Nephron (organoid): ENCODE measurements around the gene ATG12.

Experiments
- H3K27ac Mint-ChIP-seq, 3 experiments: 2 replicates each; pipeline ENCODE4 v1.8.0; 2020; ENCODE audit warnings: mixed read lengths in 3 of 3, mild to moderate bottlenecking in 2 of 3, moderate library complexity in 1 of 3
- H3K27me3 Mint-ChIP-seq: 2 replicates; pipeline ENCODE4 v1.8.0; 2021; ENCODE audit warnings: low read depth, mild to moderate bottlenecking, moderate library complexity, mixed read lengths
- H3K36me3 Mint-ChIP-seq: 2 replicates; pipeline ENCODE4 v1.8.0; 2020; ENCODE audit warnings: low read depth, mixed read lengths
- H3K4me1 Mint-ChIP-seq: 2 replicates; pipeline ENCODE4 v1.8.0; 2020; ENCODE audit warnings: mixed read lengths
- H3K4me3 Mint-ChIP-seq, 3 experiments: 2 replicates each; pipeline ENCODE4 v1.8.0; 2020; ENCODE audit warnings: mild to moderate bottlenecking in 3 of 3, mixed read lengths in 3 of 3, moderate library complexity in 2 of 3
- H3K9me3 Mint-ChIP-seq: 2 replicates; pipeline ENCODE4 v1.8.0; 2020; ENCODE audit warnings: mixed read lengths
- CTCF ChIP-seq, 3 experiments: fragments of 200-600 bp; sonication (generic); IDR thresholded peaks; one replicate each; pipeline ENCODE4 v1.5.0; 2021; ENCODE audit warnings: antibody characterized with exemption in 3 of 3; ENCODE audit not compliant: unreplicated experiment in 3 of 3

Gene ATG12

GRCh38 chr5:115807654-115808052, 33.7 kb downstream of the ATG12 start:
- no peak for TF ChIP-seq CTCF (IDR thresholded peaks at IDR 0.05; ENCODE audit: unreplicated experiment in 3 of 3)
- no peak overlapping the region for H3K27ac Mint-ChIP-seq
- H3K4me3 Mint-ChIP-seq = no peak overlapping the region
- no peaks in the 10 kb centered on the region for H3K27me3 Mint-ChIP-seq
- no peaks in the 10 kb centered on the region for H3K9me3 Mint-ChIP-seq
- peaks cover 65% of the 10 kb centered on the region for H3K36me3 Mint-ChIP-seq
- H3K4me1 Mint-ChIP-seq = peaks cover 26% of the 10 kb centered on the region

- no peak overlapping the region for H3K4me3 Mint-ChIP-seq
- no peak overlapping the region for H3K27ac Mint-ChIP-seq
- H3K9me3 Mint-ChIP-seq = no peaks in the 10 kb centered on the region
- H3K27me3 Mint-ChIP-seq = no peaks in the 10 kb centered on the region
- peaks cover 26% of the 10 kb centered on the region for H3K4me1 Mint-ChIP-seq
- no peak for TF ChIP-seq CTCF (IDR thresholded peaks at IDR 0.05; ENCODE audit: unreplicated experiment in 3 of 3)
- H3K36me3 Mint-ChIP-seq = peaks cover 61% of the 10 kb centered on the region
Measured at GRCh38 chr5:115806986-115807653, 34.2 kb downstream of the ATG12 start.

- Mint-ChIP-seq H3K27me3 (no peaks in the 10 kb centered on the region), H3K4me3 (no peak overlapping the region), H3K36me3 (peaks cover 31% of the 10 kb centered on the region), H3K4me1 (no peaks in the 10 kb centered on the region), H3K9me3 (no peaks in the 10 kb centered on the region), H3K27ac (no peak overlapping the region)
- no peak for TF ChIP-seq CTCF (IDR thresholded peaks at IDR 0.05; ENCODE audit: unreplicated experiment in 3 of 3)
Measured at GRCh38 chr5:115801984-115802383, 39.4 kb downstream of the ATG12 start.

- Mint-ChIP-seq H3K27ac (no peak overlapping the region), H3K27me3 (peaks cover 3% of the 10 kb centered on the region), H3K4me3 (no peak overlapping the region), H3K4me1 (no peaks in the 10 kb centered on the region), H3K9me3 (no peaks in the 10 kb centered on the region), H3K36me3 (peaks cover 25% of the 10 kb centered on the region)
- TF ChIP-seq CTCF (IDR thresholded peaks at IDR 0.05; ENCODE audit: unreplicated experiment in 3 of 3) = no peak
Measured at GRCh38 chr5:115801152-115801551, 40.2 kb downstream of the ATG12 start.

- Mint-ChIP-seq H3K36me3 (peaks cover 18% of the 10 kb centered on the region), H3K27ac (no peak overlapping the region), H3K4me3 (no peak overlapping the region), H3K9me3 (no peaks in the 10 kb centered on the region), H3K4me1 (no peaks in the 10 kb centered on the region), H3K27me3 (peaks cover 3% of the 10 kb centered on the region)
- TF ChIP-seq CTCF (IDR thresholded peaks at IDR 0.05; ENCODE audit: unreplicated experiment in 3 of 3) = no peak
Measured at GRCh38 chr5:115800108-115800507, 41.3 kb downstream of the ATG12 start.

- Mint-ChIP-seq H3K4me1 (no peaks in the 10 kb centered on the region), H3K9me3 (no peaks in the 10 kb centered on the region)
- no peak for TF ChIP-seq CTCF (IDR thresholded peaks at IDR 0.05; ENCODE audit: unreplicated experiment in 3 of 3)
Measured at GRCh38 chr5:115798252-115798651, 43.1 kb downstream of the ATG12 start.

More at GRCh38 chr5:115798252-115798651, 43.1 kb downstream of the ATG12 start:
- Mint-ChIP-seq H3K27me3 (peaks cover 3% of the 10 kb centered on the region), H3K36me3 (peaks cover 5% of the 10 kb centered on the region), H3K27ac (no peak overlapping the region), H3K4me3 (no peak overlapping the region)
